Measurements from ENCODE around the gene CASP4.
"Not testable (repeated sequence)": the region's sequence is repeated elsewhere in the genome, so short reads cannot be mapped to it uniquely, and the experiment has no call there.

CASP4 gene

DNA sequence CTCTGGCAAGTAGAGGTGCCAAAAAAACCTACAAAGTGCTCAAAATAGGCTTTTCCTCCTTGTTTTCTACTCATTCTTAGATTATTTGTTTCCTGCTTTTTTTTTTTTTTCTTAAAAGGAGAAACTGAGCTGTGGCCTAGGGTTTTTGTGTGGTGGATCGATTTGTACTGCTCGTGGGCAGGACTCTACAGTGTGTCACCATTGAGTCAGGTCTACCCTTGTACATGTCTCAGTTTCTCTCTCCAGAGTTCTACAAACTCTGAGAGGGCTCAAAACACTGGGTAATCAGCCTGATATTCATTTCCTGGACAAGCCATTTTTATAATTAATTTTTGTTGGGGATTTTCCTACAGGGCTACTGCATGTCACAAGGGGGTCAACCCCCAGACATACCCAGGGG is 5.2 kb upstream of the CASP4 start:
- TF ChIP-seq, protein P1, sequence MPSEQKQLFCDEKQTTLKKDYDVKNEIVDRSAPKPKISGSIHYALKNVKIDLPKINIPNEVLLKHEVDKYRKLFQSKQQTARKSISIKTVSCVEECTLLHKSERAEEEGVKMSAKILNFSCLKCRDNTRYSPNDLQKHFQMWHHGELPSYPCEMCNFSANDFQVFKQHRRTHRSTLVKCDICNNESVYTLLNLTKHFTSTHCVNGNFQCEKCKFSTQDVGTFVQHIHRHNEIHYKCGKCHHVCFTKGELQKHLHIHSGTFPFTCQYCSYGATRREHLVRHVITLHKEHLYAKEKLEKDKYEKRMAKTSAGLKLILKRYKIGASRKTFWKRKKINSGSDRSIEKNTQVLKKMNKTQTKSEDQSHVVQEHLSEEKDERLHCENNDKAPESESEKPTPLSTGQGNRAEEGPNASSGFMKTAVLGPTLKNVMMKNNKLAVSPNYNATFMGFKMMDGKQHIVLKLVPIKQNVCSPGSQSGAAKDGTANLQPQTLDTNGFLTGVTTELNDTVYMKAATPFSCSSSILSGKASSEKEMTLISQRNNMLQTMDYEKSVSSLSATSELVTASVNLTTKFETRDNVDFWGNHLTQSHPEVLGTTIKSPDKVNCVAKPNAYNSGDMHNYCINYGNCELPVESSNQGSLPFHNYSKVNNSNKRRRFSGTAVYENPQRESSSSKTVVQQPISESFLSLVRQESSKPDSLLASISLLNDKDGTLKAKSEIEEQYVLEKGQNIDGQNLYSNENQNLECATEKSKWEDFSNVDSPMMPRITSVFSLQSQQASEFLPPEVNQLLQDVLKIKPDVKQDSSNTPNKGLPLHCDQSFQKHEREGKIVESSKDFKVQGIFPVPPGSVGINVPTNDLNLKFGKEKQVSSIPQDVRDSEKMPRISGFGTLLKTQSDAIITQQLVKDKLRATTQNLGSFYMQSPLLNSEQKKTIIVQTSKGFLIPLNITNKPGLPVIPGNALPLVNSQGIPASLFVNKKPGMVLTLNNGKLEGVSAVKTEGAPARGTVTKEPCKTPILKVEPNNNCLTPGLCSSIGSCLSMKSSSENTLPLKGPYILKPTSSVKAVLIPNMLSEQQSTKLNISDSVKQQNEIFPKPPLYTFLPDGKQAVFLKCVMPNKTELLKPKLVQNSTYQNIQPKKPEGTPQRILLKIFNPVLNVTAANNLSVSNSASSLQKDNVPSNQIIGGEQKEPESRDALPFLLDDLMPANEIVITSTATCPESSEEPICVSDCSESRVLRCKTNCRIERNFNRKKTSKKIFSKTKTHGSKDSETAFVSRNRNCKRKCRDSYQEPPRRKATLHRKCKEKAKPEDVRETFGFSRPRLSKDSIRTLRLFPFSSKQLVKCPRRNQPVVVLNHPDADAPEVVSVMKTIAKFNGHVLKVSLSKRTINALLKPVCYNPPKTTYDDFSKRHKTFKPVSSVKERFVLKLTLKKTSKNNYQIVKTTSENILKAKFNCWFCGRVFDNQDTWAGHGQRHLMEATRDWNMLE (tag by site-specific recombination; conservative IDR thresholded peaks at IDR 0.05; ENCODE audit: low read depth), result no peak
- TF ChIP-seq KLF7 (tag by site-specific recombination; IDR thresholded peaks at IDR 0.05; ENCODE audit: borderline replicate concordance) (no peak), GFI1B (tag by site-specific recombination; IDR thresholded peaks at IDR 0.05) (no peak), WT1 (tag by site-specific recombination; IDR thresholded peaks at IDR 0.05) (no peak), ZNF791 (tag by site-specific recombination; IDR thresholded peaks at IDR 0.05) (no peak), ZNF529 (tag by site-specific recombination; IDR thresholded peaks at IDR 0.05; ENCODE audit: insufficient replicate concordance) (no peak)
- TF ChIP-seq, protein P2, sequence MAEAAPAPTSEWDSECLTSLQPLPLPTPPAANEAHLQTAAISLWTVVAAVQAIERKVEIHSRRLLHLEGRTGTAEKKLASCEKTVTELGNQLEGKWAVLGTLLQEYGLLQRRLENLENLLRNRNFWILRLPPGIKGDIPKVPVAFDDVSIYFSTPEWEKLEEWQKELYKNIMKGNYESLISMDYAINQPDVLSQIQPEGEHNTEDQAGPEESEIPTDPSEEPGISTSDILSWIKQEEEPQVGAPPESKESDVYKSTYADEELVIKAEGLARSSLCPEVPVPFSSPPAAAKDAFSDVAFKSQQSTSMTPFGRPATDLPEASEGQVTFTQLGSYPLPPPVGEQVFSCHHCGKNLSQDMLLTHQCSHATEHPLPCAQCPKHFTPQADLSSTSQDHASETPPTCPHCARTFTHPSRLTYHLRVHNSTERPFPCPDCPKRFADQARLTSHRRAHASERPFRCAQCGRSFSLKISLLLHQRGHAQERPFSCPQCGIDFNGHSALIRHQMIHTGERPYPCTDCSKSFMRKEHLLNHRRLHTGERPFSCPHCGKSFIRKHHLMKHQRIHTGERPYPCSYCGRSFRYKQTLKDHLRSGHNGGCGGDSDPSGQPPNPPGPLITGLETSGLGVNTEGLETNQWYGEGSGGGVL (tag by site-specific recombination; IDR thresholded peaks at IDR 0.05), result no peak
- H3K27ac ChIP-seq (ENCODE audit: extremely low read depth, low read depth, low read length), result no peak overlapping the region
- H3K9me3 ChIP-seq (ENCODE audit: control insufficient read depth, insufficient read depth, low read depth, low read length), result no peaks in the 10 kb centered on the region
- H3K36me3 ChIP-seq (ENCODE audit: control insufficient read depth in 2 of 2, insufficient read depth in 1 of 2, low read length in 2 of 2), result no peaks in the 10 kb centered on the region
- no peaks in the 10 kb centered on the region for H3K4me1 ChIP-seq (ENCODE audit: control insufficient read depth, insufficient read depth, low read length)
- CTCF ChIA-PET, result interaction anchor here (0.5 to 0.7 kb wide), 3 partner anchors 13 to 27 kb away, joined by 3 to 6 read pairs (median 4); no protein-coding TSS in a partner anchor
- H3K4me3 ChIP-seq (ENCODE audit: low read depth, low read length), result no peak overlapping the region
- POLR2A ChIA-PET, result no interaction called here

DNA sequence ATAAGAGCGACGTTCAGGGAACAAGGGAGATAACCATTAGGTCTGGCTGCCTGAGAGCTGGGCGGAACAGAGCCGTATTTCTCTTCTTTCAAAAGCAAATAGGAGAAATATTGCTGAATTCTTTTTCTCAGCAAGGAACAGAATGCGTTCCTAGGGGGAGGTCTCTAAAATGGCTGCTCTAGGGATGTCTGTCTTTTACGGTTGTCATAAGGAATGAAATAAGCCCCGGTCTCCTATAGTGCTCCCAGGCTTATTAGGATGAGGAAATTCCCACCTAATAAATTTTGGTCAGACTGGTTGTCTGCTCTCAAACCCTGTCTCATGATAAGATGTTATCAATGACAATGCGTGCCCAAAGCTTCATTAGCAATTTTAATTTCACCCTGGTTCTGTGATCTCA is 4.5 kb upstream of the CASP4 start:
- H3K36me3 ChIP-seq (ENCODE audit: control insufficient read depth in 2 of 2, insufficient read depth in 1 of 2, low read length in 2 of 2); H3K9me3 ChIP-seq (ENCODE audit: control insufficient read depth, insufficient read depth, low read depth, low read length); POLR2A ChIA-PET; H3K4me1 ChIP-seq (ENCODE audit: control insufficient read depth, insufficient read depth, low read length); H3K4me3 ChIP-seq (ENCODE audit: low read depth, low read length); H3K27ac ChIP-seq (ENCODE audit: extremely low read depth, low read depth, low read length): not testable (repeated sequence)
- peak; percentile 67 for TF ChIP-seq SETDB1 (IDR thresholded peaks at IDR 0.05; ENCODE audit: insufficient read length, low read length)
- CTCF ChIA-PET, result interaction anchor here (0.6 kb wide), 1 partner anchor 26 kb away, joined by 4 read pairs; no protein-coding TSS in a partner anchor

DNA sequence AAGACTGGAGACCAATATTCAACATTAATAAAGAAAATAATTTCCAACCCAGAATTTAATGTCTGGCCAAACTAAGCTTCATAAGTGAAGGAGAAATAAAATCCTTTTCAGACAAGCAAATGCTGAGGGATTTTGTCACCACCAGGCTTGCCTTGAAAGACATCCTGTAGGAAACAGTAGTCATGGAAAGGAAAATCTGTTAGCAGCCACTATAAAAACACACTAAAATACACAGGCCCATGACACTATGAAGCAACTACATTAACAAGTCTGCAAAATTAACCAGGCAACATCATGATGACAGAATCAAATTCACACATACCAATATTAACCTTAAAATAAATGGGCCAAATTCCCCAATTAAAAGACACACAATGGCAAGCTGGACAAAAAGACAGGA is 2.4 kb upstream of the CASP4 start:
- ChIA-PET POLR2A (no interaction called here), CTCF (no interaction called here)
- TF ChIP-seq ZNF146 (tag by site-specific recombination; IDR thresholded peaks at IDR 0.05) (no peak), ZIC2 (tag by site-specific recombination; IDR thresholded peaks at IDR 0.05) (no peak)

More for the DNA sequence above, 2.4 kb upstream of the CASP4 start:
- no peaks in the 10 kb centered on the region for H3K36me3 ChIP-seq (ENCODE audit: control insufficient read depth in 2 of 2, insufficient read depth in 1 of 2, low read length in 2 of 2)
- no peak overlapping the region for H3K27ac ChIP-seq (ENCODE audit: extremely low read depth, low read depth, low read length)
- no peaks in the 10 kb centered on the region for H3K4me1 ChIP-seq (ENCODE audit: control insufficient read depth, insufficient read depth, low read length)
- H3K4me3 ChIP-seq (ENCODE audit: low read depth, low read length), result no peak overlapping the region
- no peaks in the 10 kb centered on the region for H3K9me3 ChIP-seq (ENCODE audit: control insufficient read depth, insufficient read depth, low read depth, low read length)

Measured in HEK293 (cell line).